GM12891 (cell line): Measurements from ENCODE around the gene BRF1.

Source experiments
- DNase-seq: peaks from one replicate; pipeline ENCODE4 v3.0.0; 2011; ENCODE audit warnings: low spot score; ENCODE audit not compliant: insufficient read length
- FAIRE-seq: peaks from 2 replicates; lab custom pipeline; 2011; peaks lifted over from hg19 to GRCh38; lab: Jason Lieb, UNC
- PAX5 ChIP-seq: IDR thresholded peaks from 2 replicates; pipeline ENCODE4 v1.6.1; 2011; ENCODE audit warnings: low read length, moderate library complexity, mild to moderate bottlenecking; ENCODE audit not compliant: insufficient read depth, severe bottlenecking
- POLR2A ChIP-seq: IDR thresholded peaks from 2 replicates; pipeline ENCODE4 v1.6.1; 2011; ENCODE audit warnings: low read depth, low read length, control low read depth
- POLR2AphosphoS5 ChIP-seq: IDR thresholded peaks from 2 replicates; pipeline ENCODE4 v1.6.1; 2011; ENCODE audit warnings: low read depth, low read length, control low read depth
- POU2F2 ChIP-seq: IDR thresholded peaks from 2 replicates; pipeline ENCODE4 v1.6.1; 2011; ENCODE audit warnings: low read depth, mild to moderate bottlenecking, control low read depth, low read length, moderate library complexity
- SPI1 ChIP-seq: IDR thresholded peaks from 2 replicates; pipeline ENCODE4 v1.6.1; 2011; ENCODE audit warnings: low read depth, low read length, control low read depth
- TAF1 ChIP-seq: IDR thresholded peaks from 2 replicates; pipeline ENCODE4 v1.6.1; 2011; ENCODE audit warnings: low read depth, low read length, control low read depth

Gene BRF1

DNA sequence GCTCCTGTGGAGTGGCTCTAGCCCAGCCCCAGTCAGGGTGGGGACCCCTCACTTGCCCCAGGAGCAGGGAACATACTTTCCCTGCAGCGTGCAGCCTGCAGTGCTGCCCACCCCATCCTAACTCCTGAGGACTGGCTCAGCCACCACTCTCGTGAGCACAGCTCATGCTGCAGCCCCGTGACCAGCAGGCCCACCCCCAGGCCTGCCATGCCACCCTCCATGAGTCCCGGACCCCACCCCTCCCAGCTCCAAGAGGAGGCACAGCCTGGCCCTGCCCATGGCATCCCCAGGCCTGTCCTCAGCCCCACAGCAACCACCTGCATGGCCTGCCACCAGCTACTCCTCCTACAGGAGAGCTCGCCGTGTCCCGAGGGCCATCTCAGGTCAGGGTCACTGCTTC lies 128.3 kb downstream of the BRF1 start:
- no peak for TF ChIP-seq POLR2A
- no peak for TF ChIP-seq PAX5
- TF ChIP-seq POLR2AphosphoS5, result no peak
- TF ChIP-seq SPI1, result no peak
- TF ChIP-seq POU2F2, result no peak
- TF ChIP-seq TAF1, result no peak
- no peak for DNase-seq
- no peak for FAIRE-seq

DNA sequence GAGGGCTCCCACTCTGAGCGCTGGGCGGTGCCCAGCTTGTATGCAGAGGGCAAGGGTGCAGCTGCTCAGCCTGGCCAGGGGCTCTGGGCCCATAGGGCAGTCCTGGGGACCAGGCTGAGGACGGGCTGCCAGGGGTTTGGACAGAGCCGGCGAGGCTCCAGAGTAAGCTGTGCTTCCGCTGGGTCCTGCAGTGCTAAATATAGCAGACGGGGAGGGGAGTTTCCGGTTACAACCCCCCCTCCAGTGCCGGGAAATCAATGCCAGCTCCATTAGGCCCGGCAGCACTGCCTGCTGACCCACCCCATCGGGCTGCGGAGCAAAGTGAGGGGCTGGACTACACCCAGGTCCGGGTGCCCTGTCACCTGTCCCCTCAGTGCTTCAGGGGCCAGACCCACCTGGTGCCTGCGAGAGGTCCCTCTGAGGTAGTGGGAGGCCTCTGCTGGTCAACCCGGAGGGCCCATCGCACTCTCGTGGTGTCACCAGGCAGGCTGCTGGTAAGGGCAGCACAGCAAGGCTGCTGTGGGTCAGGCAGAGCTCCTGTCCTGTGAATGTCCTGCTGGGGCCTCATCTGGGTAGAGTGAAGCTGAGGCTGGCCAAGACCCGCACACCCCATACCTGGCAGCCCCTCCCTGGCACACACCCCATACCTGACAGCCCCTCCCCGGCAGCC lies 129.7 kb downstream of the BRF1 start:
- FAIRE-seq (no peak), DNase-seq (no peak)
- no peak for TF ChIP-seq POU2F2
- TF ChIP-seq TAF1, result no peak
- no peak for TF ChIP-seq SPI1

DNA sequence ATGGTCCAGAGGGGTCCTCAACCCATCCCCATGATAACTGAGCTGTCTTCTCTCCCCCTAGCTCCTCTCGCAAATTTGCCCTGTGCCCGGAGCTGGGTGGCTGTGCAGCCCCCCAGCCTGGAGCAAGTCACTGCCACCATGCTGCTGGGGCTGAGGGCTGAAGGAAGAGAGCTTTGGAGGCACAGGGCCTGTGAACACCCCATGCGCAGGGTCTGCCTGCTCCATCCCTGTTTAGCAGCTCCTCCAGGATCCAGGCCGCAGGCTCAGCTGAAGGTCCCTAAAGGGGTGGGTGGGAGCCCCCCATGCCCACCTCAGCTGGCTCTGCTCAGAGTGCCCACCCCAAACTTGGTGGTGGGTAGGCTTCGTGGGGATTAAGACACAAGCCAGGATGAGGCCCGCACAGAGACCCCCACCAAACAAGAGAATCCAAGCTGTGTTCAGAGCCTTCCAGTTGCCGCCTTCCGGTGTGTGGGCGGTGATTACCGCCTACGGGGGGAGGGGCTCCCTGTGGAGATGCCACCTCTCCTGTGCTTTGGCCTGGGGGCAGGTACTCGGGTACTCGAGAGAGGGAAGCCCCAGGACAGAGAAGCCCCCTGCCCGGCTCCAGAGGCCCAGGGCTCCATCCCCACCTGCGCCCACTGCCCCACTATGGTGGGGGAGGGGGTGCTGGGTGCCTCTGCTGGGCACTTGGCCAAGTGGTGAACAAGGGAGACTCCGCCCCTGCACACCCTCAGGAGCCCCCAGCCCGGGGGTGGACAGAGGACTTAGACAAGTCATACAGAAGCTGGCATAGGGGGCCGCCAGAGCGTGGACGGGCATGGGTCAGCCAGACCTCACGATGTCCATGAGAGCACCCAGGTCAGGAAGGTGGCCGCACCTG lies 130.8 kb downstream of the BRF1 start:
- DNase-seq (no peak), FAIRE-seq (no peak)
- TF ChIP-seq POLR2A, result no peak
- no peak for TF ChIP-seq POU2F2
- no peak for TF ChIP-seq POLR2AphosphoS5
- TF ChIP-seq PAX5, result no peak
- TF ChIP-seq SPI1, result no peak
- TF ChIP-seq TAF1, result no peak

DNA sequence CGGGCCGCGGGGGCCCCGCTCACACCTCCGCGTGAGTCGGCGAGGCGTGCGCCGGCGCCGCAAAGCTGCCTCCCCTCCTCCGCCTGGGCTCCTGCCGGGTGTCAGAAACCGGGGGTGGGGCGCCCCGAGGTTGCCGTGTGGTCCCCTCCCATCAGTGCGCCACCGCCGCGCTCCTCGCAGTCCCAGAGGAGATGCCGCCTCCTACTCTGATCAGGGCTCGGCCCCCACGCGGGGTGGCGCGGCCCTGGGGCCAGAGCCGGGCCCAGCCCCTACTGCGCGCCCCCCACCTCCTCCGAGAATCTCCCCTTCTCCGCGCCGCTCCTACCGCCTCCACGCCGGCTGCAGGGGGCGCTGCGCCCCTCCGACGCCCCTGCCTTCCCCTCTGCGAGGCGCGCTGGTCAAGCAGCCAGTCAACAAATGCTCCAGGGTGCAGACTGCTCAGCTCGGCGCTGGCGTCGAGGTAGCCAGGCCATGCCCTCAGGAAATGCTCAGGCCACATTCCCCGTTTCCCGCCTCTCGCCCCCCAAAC lies 131.8 kb downstream of the BRF1 start:
- DNase-seq (no peak), FAIRE-seq (peak; percentile 66)
- TF ChIP-seq PAX5 (no peak), POU2F2 (no peak), POLR2AphosphoS5 (no peak), TAF1 (no peak), SPI1 (no peak)

DNA sequence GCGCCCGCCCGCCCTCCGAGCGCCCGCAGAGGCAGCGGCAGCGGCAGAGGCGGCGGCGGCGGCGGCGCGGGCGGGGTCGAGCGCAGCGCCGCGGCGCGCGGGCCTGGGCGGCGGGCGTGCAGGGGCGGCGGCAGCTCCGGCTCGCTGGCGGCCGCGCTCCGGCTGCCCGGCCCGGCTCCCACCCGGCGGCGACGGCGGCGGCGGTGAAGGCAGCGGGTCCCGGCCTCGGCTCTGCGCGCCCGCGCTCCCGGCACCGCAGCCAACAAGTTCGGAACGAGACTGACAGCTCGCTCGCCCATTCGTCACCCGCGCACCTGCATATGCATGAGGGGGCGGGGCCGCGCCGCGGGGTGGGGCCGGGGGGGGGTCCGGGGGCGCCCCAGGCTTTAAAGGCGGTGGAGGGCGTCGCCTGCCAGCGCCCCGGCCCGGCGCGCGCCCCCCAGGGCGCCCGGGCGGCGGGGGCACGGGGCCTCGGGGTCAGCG lies 132.3 kb downstream of the BRF1 start, which contains the start of gene JAG2:
TSS of gene JAG2 (minus strand) at position 281 of the 483 bp plus-strand sequence. CDS start 356 bp downstream, outside the sequence.
- FAIRE-seq, result peak; percentile 76
- TF ChIP-seq PAX5 (no peak), SPI1 (no peak), POU2F2 (peak; percentile 97), POLR2A (no peak)
- DNase-seq, result peak; percentile 66

DNA sequence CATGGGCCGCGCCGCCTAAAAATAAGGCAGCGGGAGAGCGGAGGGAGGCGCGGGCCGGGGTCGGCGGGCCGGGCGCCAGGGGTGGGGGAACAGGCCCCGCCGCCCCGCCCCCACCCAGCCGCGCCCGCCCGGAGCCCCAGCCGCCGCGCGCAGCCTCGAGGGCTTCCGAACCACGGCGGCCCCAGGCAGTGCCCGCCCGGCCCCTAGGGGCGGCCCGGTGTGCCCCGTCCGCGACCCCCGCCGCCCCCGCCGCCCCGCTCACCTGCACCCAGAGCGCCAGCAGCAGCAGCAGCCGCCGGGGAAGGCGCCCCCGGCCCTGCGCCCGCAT lies 132.7 kb downstream of the BRF1 start:
- FAIRE-seq (no peak), DNase-seq (no peak)
- TF ChIP-seq SPI1, result no peak

DNA sequence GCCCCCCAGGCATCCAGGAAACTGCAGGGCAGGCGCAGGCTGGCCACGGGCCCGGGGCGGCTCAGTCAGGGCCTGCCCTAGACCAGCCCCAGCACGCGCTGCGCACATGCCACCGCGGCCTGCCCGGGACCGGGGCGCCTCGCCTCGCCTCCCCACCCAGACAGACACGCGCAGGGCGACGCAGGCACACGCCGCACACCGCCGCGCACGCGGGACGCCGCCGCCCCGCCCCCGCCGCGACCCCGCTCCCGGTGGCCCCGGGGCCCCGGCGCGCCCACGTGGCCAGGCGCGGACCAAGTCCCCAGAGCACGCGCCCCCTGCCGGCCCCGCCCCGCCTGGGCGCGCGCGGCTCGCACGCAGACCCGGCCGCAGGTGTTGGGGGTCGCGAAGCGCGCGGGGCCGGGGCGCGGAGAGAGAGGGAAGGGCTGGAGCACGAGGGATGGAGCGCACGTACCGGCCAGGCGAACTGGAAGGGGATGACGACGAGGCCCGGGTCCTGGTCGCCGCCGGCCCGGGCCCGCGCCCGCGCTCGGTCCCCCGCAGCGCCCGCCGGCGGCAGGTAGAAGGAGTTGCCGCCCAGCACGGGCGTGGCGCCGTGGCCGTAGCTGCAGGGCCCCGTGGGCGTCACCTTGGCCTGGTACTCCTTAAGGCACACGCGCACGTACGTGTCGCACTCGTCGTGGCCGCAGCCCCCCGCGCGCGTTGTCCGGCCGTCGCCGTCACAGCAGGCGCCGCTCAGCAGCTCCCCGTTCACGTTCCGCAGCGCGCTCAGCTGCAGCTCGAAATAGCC lies 133.3 kb downstream of the BRF1 start:
- peak; percentile 60 for FAIRE-seq
- TF ChIP-seq POLR2AphosphoS5 (no peak), POU2F2 (no peak), PAX5 (no peak), SPI1 (no peak), TAF1 (no peak), POLR2A (no peak)
- DNase-seq, result no peak

DNA sequence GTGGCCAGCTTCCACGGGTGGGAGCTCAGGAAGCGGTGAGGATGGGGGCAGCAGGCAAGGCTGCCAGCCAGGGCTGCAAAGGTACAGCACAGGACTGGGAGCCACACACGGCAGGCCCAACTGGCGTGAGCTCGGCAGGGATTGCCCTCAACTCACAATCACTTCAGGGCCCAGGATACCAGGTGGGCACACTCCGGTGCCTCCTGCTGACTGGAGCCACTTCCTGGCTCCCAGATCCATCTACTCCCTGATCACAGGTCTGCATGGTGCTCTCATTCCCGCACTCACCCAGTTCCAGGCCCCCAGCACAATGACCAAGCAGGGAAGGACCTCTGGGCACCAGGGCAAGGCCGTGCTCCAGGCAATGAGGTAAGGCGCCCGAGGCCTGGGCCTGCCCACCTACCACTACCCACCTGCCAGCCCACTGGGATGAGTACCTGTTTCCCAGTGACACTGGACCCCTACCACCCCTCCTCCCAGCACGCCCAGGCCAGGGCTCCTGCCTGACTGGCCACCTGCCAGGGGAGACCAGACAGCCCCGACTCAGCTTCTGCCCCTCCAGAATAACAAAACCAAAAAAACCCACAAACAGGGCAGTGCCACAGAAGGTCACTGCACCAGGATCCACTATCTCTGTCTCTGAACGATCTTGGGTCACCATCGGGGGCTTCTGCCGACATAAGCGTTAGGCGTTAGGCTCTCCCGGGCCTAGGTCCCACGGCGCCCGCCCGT lies 134.1 kb downstream of the BRF1 start:
- TF ChIP-seq PAX5 (no peak), POLR2AphosphoS5 (no peak), TAF1 (no peak), POU2F2 (no peak), POLR2A (no peak), SPI1 (no peak)
- DNase-seq, result no peak
- FAIRE-seq, result no peak

DNA sequence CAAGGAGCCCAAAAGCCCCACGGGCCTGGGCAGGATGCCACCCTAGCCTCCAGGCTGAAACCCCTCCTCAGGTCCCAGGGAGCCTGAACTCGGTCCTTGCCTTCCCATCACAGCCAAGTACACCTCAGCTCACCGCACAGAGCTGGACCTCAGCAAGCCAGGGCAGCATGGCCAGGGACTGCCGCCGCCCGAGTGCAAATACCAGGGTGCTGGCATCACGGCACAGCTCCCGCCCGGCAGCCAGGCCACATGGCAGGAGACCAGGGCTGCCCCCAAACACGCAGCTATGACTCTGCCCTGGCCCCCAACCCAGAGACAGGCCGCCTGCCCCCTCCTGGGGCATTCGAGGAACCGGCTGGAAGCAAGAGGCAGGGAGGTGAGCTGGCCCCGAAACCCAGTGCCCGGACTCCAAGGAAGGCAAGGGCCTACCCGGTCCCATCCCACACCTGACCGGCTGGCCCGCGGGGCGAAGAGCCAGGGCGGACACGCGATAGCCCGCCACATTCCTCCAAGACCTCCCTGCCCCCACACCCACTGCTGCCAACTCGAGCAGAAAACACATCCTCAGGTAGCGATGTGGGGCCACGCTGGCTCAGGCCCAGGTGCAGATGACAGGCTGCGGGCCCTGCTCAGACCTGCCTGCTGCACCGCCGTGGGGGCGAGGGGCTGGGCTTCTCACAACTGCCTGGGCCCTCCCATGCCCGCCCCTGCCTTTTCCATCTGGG lies 134.9 kb downstream of the BRF1 start:
- no peak for FAIRE-seq
- DNase-seq, result no peak

More for the DNA sequence above, 134.9 kb downstream of the BRF1 start:
- TF ChIP-seq PAX5 (no peak), POLR2A (no peak), POU2F2 (no peak), POLR2AphosphoS5 (no peak), TAF1 (no peak), SPI1 (no peak)
